GM12878 (cell line): ENCODE measurements around the gene LDLRAD3. TPM values are rescaled to one million over a fixed set of nuclear protein-coding genes. Genes with fewer than 3 reads are reported as not detected.

ENCODE experiments used
- ATAC-seq: fragments of 200-7000 bp; cut with Tn5 transposase; 3 replicates; pipeline ENCODE4 v1.9.1; 2020; ENCODE audit warnings: mild to moderate bottlenecking, moderate library complexity
- BruUV-seq: library from RNA; stranded (reverse); fragments of 400-500 nt; replicated peaks from 2 replicates; lab custom pipeline; 2021; lab: Mats Ljungman, UMichigan
- CTCF ChIA-PET: fragments of 300-600 bp; sonication (Branson Sonifier 250); formaldehyde crosslinking; extraction: SDS; loops from one replicate; lab custom pipeline; 2021; ENCODE audit warnings: inconsistent platforms; lab: Yijun Ruan, JAX
- POLR2A ChIA-PET: fragments of 350-600 bp; formaldehyde crosslinking; extraction: SDS; loops from one replicate; lab custom pipeline; 2021; ENCODE audit warnings: inconsistent platforms; lab: Charles Lee
- RAD21 ChIA-PET: fragments of 300-600 bp; sonication (Branson Sonifier 250); formaldehyde crosslinking; loops from one replicate; lab custom pipeline; 2023; ENCODE audit warnings: antibody characterized with exemption; ENCODE audit not compliant: unreplicated experiment; lab: Charles Lee
- SMC1A ChIA-PET: fragments of 300-600 bp; sonication (Branson Sonifier 250); formaldehyde crosslinking; loops from one replicate; lab custom pipeline; 2023; ENCODE audit not compliant: unreplicated experiment, uncharacterized antibody; lab: Charles Lee
- DNase-seq: peaks from one replicate; pipeline ENCODE4 v3.0.0-alpha.2; 2011; ENCODE audit warnings: low read depth, low spot score
- FAIRE-seq: peaks from 3 replicates; lab custom pipeline; 2011; peaks lifted over from hg19 to GRCh38; lab: Jason Lieb, UNC
- H2AFZ ChIP-seq: 2 replicates; pipeline ENCODE4 v1.6.0; 2011; ENCODE audit warnings: low read depth, low read length, control low read depth; ENCODE audit not compliant: control insufficient read depth
- H3K27ac ChIP-seq: 2 replicates; pipeline ENCODE4 v1.5.1; 2011; ENCODE audit warnings: control low read depth; ENCODE audit not compliant: control insufficient read depth, insufficient read depth
- H3K27me3 ChIP-seq, 2 experiments: replicated peaks in 1 of 2; 2 replicates each; pipeline versions ENCODE4 v1.6.0 to v1.6.1; 2011; ENCODE audit warnings: low read length in 1 of 2; ENCODE audit not compliant: control insufficient read depth in 2 of 2, insufficient read depth in 2 of 2
- H3K36me3 ChIP-seq, 2 experiments: 2 replicates each; pipeline ENCODE4 v1.5.1; 2011; ENCODE audit warnings: low read length in 1 of 2; ENCODE audit not compliant: control insufficient read depth in 2 of 2, insufficient read depth in 2 of 2
- H3K4me1 ChIP-seq: 2 replicates; pipeline ENCODE4 v1.6.1; 2011; ENCODE audit warnings: mild to moderate bottlenecking, low read length, moderate library complexity, mixed read lengths; ENCODE audit not compliant: control insufficient read depth, insufficient read depth
- H3K4me2 ChIP-seq: 2 replicates; pipeline ENCODE4 v1.6.0; 2011; ENCODE audit warnings: control low read depth; ENCODE audit not compliant: control insufficient read depth, insufficient read depth
- H3K4me3 ChIP-seq: fragments of 200-600 bp; sonication (generic); 2 replicates; pipeline ENCODE4 v1.5.1; 2016
- H3K79me2 ChIP-seq: 2 replicates; pipeline ENCODE4 v1.6.0; 2011; ENCODE audit warnings: low read length; ENCODE audit not compliant: control insufficient read depth, insufficient read depth
- H3K9ac ChIP-seq: 2 replicates; pipeline ENCODE4 v1.8.0; 2011; ENCODE audit warnings: low read length, control low read depth, mixed read lengths; ENCODE audit not compliant: control insufficient read depth, insufficient read depth
- H3K9me3 ChIP-seq: replicated peaks from 3 replicates; pipeline ENCODE4 v1.5.1; 2011; ENCODE audit warnings: mild to moderate bottlenecking, low read length; ENCODE audit not compliant: control insufficient read depth, insufficient read depth
- H4K20me1 ChIP-seq: 2 replicates; pipeline ENCODE4 v1.6.0; 2011; ENCODE audit not compliant: control insufficient read depth, insufficient read depth
- CREB1 ChIP-seq: IDR thresholded peaks from 2 replicates; pipeline ENCODE4 v1.6.1; 2012; ENCODE audit warnings: low read depth, mild to moderate bottlenecking, inconsistent platforms
- E4F1 ChIP-seq: fragments of 450-650 bp; IDR thresholded peaks from 2 replicates; pipeline ENCODE4 v1.6.1; 2018; ENCODE audit warnings: borderline replicate concordance, mild to moderate bottlenecking; ENCODE audit not compliant: partially characterized antibody
- GABPA ChIP-seq: IDR thresholded peaks from 2 replicates; pipeline ENCODE4 v1.6.1; 2014; ENCODE audit warnings: antibody characterized with exemption, low read depth, mild to moderate bottlenecking, inconsistent platforms
- KAT2A ChIP-seq: conservative IDR thresholded peaks from 2 replicates; pipeline ENCODE4 v1.6.1; 2011; ENCODE audit warnings: low read depth, low read length; ENCODE audit not compliant: control insufficient read depth
- NFXL1 ChIP-seq: fragments of 450-650 bp; IDR thresholded peaks from 2 replicates; pipeline ENCODE4 v1.6.1; 2017; ENCODE audit warnings: antibody characterized with exemption, mild to moderate bottlenecking, borderline replicate concordance
- RCOR1 ChIP-seq: conservative IDR thresholded peaks from 2 replicates; pipeline ENCODE4 v1.6.1; 2012; ENCODE audit warnings: low read depth, low read length, improper control_type of control experiment
- SP1 ChIP-seq: IDR thresholded peaks from one replicate; pipeline ENCODE4 v1.6.1; 2011; ENCODE audit warnings: low read depth, low read length
- TBL1XR1 ChIP-seq: IDR thresholded peaks from 2 replicates; pipeline ENCODE4 v1.6.1; 2012; ENCODE audit warnings: low read depth, low read length, improper control_type of control experiment
- TCF7 ChIP-seq: IDR thresholded peaks from 2 replicates; pipeline ENCODE4 v1.6.1; 2014; ENCODE audit warnings: antibody characterized with exemption, borderline replicate concordance
- ZNF384 ChIP-seq: IDR thresholded peaks from 2 replicates; pipeline ENCODE4 v1.6.1; 2012; ENCODE audit warnings: low read depth, mild to moderate bottlenecking, low read length, improper control_type of control experiment, borderline replicate concordance
- WGBS: methylation state at CpG from one replicate; pipeline ENCODE4 v1.1.6; 2016; ENCODE audit warnings: low lambda C conversion rate; ENCODE audit not compliant: insufficient replicate concordance, insufficient coverage; ENCODE audit errors: missing lambda C conversion rate; 5-methylcytosine and 5-hydroxymethylcytosine counted together
- in situ Hi-C: fragments of 300-500 bp; cut with MboI; formaldehyde crosslinking; loops from 9 replicates; pipeline ENCODE4 v1.14.3; 2018; ENCODE audit warnings: mixed read lengths
- intact Hi-C: fragments of 100-400 bp; cut with micrococcal nuclease; formaldehyde crosslinking; loops from one replicate; pipeline ENCODE4 v1.14.2; 2022; ENCODE audit not compliant: unreplicated experiment
- polyA plus RNA-seq, 11 experiments: library from polyadenylated mRNA; depleted of rRNA in 4 of 11; unstranded in 6 of 11; stranded (reverse) in 5 of 11; fragments of >200 nt; fragmentation: Nextera tagmentation in 4 of 11; fragmentation: Illumina TruSeq in 1 of 11; extraction: Ambion mirVana in 4 of 11; extraction: Trizol in 1 of 11; gene quantifications; 1 replicate in 1 of 11; 2 replicates in 10 of 11; pipeline versions ENCODE4 v1.2.1 to v1.2.3, GENCODE V29; 2011 to 2016; ENCODE audit warnings: inconsistent platforms in 2 of 11, missing spikeins in 2 of 11, low read depth in 1 of 11
- total RNA-seq, 4 experiments: library from RNA; depleted of rRNA in 3 of 4; stranded (reverse); fragments of >200 nt in 3 of 4; fragmentation: Illumina TruSeq in 1 of 4; extraction: Trizol in 1 of 4; gene quantifications; 2 replicates each; pipeline versions ENCODE4 v1.2.1 to v1.2.3, GENCODE V29; 2013 to 2021
- TF ChIP-seq, protein P1 (sequence below): fragments of 450-650 bp; IDR thresholded peaks from 2 replicates; pipeline ENCODE4 v1.6.1; 2017; ENCODE audit warnings: mild to moderate bottlenecking, moderate library complexity
- TF ChIP-seq, protein P2 (sequence below): IDR thresholded peaks from 2 replicates; pipeline ENCODE4 v1.6.1; 2011; ENCODE audit warnings: low read depth, mild to moderate bottlenecking, low read length, moderate library complexity, borderline replicate concordance; ENCODE audit errors: extremely low read depth
- TF ChIP-seq, protein P3 (sequence below): fragments of 150-350 bp; IDR thresholded peaks from 2 replicates; pipeline ENCODE4 v1.6.1; 2014; ENCODE audit warnings: mild to moderate bottlenecking, low read depth, low read length

LDLRAD3 gene
- total and polyA plus RNA-seq, 10 of the 15 experiments (the other 5 are each of a cell fraction or from before 2014, with no cell fraction given): 2.5 to 17.2 (median 10.7) TPM

DNA sequence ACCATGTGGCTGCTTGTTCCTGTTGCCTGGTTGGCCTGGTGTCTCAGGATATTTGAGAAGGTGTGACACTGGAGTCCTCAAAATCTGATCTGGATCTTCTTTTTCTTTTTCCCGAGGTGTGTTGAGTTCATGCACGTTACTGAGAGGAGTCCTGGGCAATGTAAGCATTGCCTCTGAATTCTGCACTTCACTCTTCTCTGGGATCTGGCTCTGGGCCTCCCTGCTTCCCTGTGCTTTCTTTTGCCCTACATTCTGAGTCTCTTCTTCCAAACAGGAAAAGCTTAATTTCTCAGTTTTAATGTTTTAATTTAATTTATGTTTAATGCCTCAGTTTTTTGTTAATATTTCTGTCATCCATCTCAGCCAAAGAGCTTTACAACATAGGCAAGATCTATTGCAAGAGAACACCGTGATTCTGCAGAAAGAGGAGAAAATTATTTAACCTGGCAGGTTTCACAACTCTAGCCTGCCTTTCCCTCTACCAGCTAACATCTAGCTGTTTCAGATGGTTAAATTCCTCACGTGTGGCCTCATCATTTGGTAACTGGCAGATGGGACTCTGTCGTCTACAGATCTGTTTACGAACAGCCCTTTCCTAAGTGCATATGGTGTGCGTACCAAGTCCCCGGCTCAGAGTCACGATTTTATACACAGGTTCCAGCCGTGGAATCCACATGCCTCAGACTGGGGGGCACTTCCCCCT lies 24.7 kb downstream of the LDLRAD3 start:
- Histone ChIP-seq H3K27me3 (no peaks in the 10 kb centered on the region), H3K27ac (no peak overlapping the region), H3K9ac (no peak overlapping the region), H3K4me1 (peaks cover 11% of the 10 kb centered on the region), H3K4me3 (no peak overlapping the region), H3K79me2 (no peaks in the 10 kb centered on the region), H3K9me3 (peaks cover 4% of the 10 kb centered on the region; the same call in 2 of the 3 replicates), H3K36me3 (no peaks in the 10 kb centered on the region), H2AFZ (no peak overlapping the region), H4K20me1 (no peaks in the 10 kb centered on the region), H3K4me2 (no peak overlapping the region)
- CTCF ChIA-PET: interaction anchor here (0.6 to 1.8 kb wide), 4 partner anchors 12 to 978 kb away, joined by 3 to 8 read pairs (median 4); no protein-coding TSS in a partner anchor
- POLR2A ChIA-PET: interaction anchor here (1.2 kb wide), 1 partner anchor 29 kb away, joined by 5 read pairs; no protein-coding TSS in a partner anchor
- SMC1A ChIA-PET: interaction anchor here (0.6 to 2.4 kb wide), 9 partner anchors 10 to 48 kb away, joined by 3 to 16 read pairs (median 4); no protein-coding TSS in a partner anchor
- no TSS peak for BruUV-seq
- intact Hi-C loops (no loop called here), in situ Hi-C loops (no loop called here)
- no peak for FAIRE-seq
- 56% methylated on average over 9 of the region's 10 CpGs for WGBS
- RAD21 ChIA-PET: interaction anchor here (1.1 to 1.7 kb wide), 5 partner anchors 11 to 146 kb away, joined by 3 to 11 read pairs (median 4); no protein-coding TSS in a partner anchor
- no peak for ATAC-seq
- DNase-seq: no peak
- TF ChIP-seq, protein P1, sequence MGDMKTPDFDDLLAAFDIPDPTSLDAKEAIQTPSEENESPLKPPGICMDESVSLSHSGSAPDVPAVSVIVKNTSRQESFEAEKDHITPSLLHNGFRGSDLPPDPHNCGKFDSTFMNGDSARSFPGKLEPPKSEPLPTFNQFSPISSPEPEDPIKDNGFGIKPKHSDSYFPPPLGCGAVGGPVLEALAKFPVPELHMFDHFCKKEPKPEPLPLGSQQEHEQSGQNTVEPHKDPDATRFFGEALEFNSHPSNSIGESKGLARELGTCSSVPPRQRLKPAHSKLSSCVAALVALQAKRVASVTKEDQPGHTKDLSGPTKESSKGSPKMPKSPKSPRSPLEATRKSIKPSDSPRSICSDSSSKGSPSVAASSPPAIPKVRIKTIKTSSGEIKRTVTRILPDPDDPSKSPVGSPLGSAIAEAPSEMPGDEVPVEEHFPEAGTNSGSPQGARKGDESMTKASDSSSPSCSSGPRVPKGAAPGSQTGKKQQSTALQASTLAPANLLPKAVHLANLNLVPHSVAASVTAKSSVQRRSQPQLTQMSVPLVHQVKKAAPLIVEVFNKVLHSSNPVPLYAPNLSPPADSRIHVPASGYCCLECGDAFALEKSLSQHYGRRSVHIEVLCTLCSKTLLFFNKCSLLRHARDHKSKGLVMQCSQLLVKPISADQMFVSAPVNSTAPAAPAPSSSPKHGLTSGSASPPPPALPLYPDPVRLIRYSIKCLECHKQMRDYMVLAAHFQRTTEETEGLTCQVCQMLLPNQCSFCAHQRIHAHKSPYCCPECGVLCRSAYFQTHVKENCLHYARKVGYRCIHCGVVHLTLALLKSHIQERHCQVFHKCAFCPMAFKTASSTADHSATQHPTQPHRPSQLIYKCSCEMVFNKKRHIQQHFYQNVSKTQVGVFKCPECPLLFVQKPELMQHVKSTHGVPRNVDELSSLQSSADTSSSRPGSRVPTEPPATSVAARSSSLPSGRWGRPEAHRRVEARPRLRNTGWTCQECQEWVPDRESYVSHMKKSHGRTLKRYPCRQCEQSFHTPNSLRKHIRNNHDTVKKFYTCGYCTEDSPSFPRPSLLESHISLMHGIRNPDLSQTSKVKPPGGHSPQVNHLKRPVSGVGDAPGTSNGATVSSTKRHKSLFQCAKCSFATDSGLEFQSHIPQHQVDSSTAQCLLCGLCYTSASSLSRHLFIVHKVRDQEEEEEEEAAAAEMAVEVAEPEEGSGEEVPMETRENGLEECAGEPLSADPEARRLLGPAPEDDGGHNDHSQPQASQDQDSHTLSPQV: no peak
- TF ChIP-seq TCF7: no peak
- TF ChIP-seq, protein P2, sequence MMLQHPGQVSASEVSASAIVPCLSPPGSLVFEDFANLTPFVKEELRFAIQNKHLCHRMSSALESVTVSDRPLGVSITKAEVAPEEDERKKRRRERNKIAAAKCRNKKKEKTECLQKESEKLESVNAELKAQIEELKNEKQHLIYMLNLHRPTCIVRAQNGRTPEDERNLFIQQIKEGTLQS: no peak
- no peak for TF ChIP-seq KAT2A
- TF ChIP-seq, protein P3, sequence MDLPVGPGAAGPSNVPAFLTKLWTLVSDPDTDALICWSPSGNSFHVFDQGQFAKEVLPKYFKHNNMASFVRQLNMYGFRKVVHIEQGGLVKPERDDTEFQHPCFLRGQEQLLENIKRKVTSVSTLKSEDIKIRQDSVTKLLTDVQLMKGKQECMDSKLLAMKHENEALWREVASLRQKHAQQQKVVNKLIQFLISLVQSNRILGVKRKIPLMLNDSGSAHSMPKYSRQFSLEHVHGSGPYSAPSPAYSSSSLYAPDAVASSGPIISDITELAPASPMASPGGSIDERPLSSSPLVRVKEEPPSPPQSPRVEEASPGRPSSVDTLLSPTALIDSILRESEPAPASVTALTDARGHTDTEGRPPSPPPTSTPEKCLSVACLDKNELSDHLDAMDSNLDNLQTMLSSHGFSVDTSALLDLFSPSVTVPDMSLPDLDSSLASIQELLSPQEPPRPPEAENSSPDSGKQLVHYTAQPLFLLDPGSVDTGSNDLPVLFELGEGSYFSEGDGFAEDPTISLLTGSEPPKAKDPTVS: no peak
- TF ChIP-seq GABPA: no peak
- TF ChIP-seq TBL1XR1: no peak
- TF ChIP-seq CREB1: no peak
- no peak for TF ChIP-seq RCOR1
- TF ChIP-seq ZNF384: no peak
- TF ChIP-seq NFXL1: no peak
- no peak for TF ChIP-seq E4F1
- TF ChIP-seq SP1: no peak
